ENCODE results near the gene AGAP3.
A peak's percentile ranks its signal among the peaks of the same experiment; 100 is the strongest.

The AGAP3 gene

GRCh38 chr7:151057989-151058780 is 28.1 kb upstream of the AGAP3 start:
- Histone ChIP-seq H2AFZ (ENCODE audit: low read depth, low read length) (peak overlapping the region; percentile 7; the same call in 1 of the 2 replicates), H3K4me1 (ENCODE audit: low read length) (peaks cover 16% of the 10 kb centered on the region)

GRCh38 chr7:151058781-151059366 is 27.4 kb upstream of the AGAP3 start:
- Histone ChIP-seq H3K4me1 (ENCODE audit: low read length) (peaks cover 16% of the 10 kb centered on the region), H3K27me3 (ENCODE audit: low read depth, low read length) (no peaks in the 10 kb centered on the region), H3K9ac (ENCODE audit: low read length) (peak overlapping the region; percentile 87), H3K9me3 (ENCODE audit: insufficient read depth, low read length) (no peaks in the 10 kb centered on the region), H3K4me2 (ENCODE audit: low read length) (peak overlapping the region; percentile 99), H4K20me1 (ENCODE audit: insufficient read depth, low read length) (peaks cover 12% of the 10 kb centered on the region), H3K27ac (ENCODE audit: low read length) (peak overlapping the region; percentile 72), H3K4me3 (ENCODE audit: low read length) (peak overlapping the region; percentile 90), H2AFZ (ENCODE audit: low read depth, low read length) (peak overlapping the region; percentile 37; the same call in 1 of the 2 replicates), H3K36me3 (replicated peaks; ENCODE audit: low read depth, low read length) (no peaks in the 10 kb centered on the region), H3K79me2 (ENCODE audit: low read length) (peaks cover 26% of the 10 kb centered on the region)
- TF ChIP-seq CTCF (IDR thresholded peaks at IDR 0.05; ENCODE audit: low read depth, low read length) (no peak), EZH2phosphoT487 (IDR thresholded peaks at IDR 0.05; ENCODE audit: low read depth) (no peak)

More at GRCh38 chr7:151057989-151058780, 28.1 kb upstream of the AGAP3 start:
- Histone ChIP-seq H3K36me3 (replicated peaks; ENCODE audit: low read depth, low read length) (no peaks in the 10 kb centered on the region), H3K9ac (ENCODE audit: low read length) (peak overlapping the region; percentile 87), H3K27me3 (ENCODE audit: low read depth, low read length) (no peaks in the 10 kb centered on the region), H3K27ac (ENCODE audit: low read length) (peak overlapping the region; percentile 72), H3K79me2 (ENCODE audit: low read length) (peaks cover 26% of the 10 kb centered on the region), H3K4me2 (ENCODE audit: low read length) (peak overlapping the region; percentile 99), H3K9me3 (ENCODE audit: insufficient read depth, low read length) (no peaks in the 10 kb centered on the region), H3K4me3 (ENCODE audit: low read length) (peak overlapping the region; percentile 90), H4K20me1 (ENCODE audit: insufficient read depth, low read length) (peaks cover 12% of the 10 kb centered on the region)
- no peak for TF ChIP-seq EZH2phosphoT487 (IDR thresholded peaks at IDR 0.05; ENCODE audit: low read depth)
- TF ChIP-seq CTCF (IDR thresholded peaks at IDR 0.05; ENCODE audit: low read depth, low read length): no peak

- Histone ChIP-seq H3K4me1 (ENCODE audit: low read length) (peaks cover 16% of the 10 kb centered on the region), H4K20me1 (ENCODE audit: insufficient read depth, low read length) (peaks cover 12% of the 10 kb centered on the region), H3K9ac (ENCODE audit: low read length) (peak within 1 kb of the TSS; percentile 87), H3K4me3 (ENCODE audit: low read length) (peak within 1 kb of the TSS; percentile 90), H3K27me3 (ENCODE audit: low read depth, low read length) (no peaks in the 10 kb centered on the region), H3K27ac (ENCODE audit: low read length) (peak within 1 kb of the TSS; percentile 72), H3K4me2 (ENCODE audit: low read length) (peak within 1 kb of the TSS; percentile 99), H3K9me3 (ENCODE audit: insufficient read depth, low read length) (no peaks in the 10 kb centered on the region), H2AFZ (ENCODE audit: low read depth, low read length) (peak within 1 kb of the TSS; percentile 49; the same call in 1 of the 2 replicates), H3K79me2 (ENCODE audit: low read length) (peaks cover 26% of the 10 kb centered on the region), H3K36me3 (replicated peaks; ENCODE audit: low read depth, low read length) (peaks cover 2% of the 10 kb centered on the region)
- TF ChIP-seq EZH2phosphoT487 (IDR thresholded peaks at IDR 0.05; ENCODE audit: low read depth) (no peak), CTCF (IDR thresholded peaks at IDR 0.05; ENCODE audit: low read depth, low read length) (peak; percentile 46)
Observed at GRCh38 chr7:151059367-151060112, 26.7 kb upstream of the AGAP3 start, which contains the start of gene SLC4A2. SLC4A2 (plus strand) TSS chr7:151059589; CDS start chr7:151061988, 2,399 bp downstream.

GRCh38 chr7:151060113-151060415 is 26.2 kb upstream of the AGAP3 start:
- Histone ChIP-seq H3K27ac (ENCODE audit: low read length) (peak overlapping the region; percentile 72), H3K4me2 (ENCODE audit: low read length) (peak overlapping the region; percentile 99), H3K9me3 (ENCODE audit: insufficient read depth, low read length) (no peaks in the 10 kb centered on the region), H4K20me1 (ENCODE audit: insufficient read depth, low read length) (peaks cover 12% of the 10 kb centered on the region), H3K79me2 (ENCODE audit: low read length) (peaks cover 26% of the 10 kb centered on the region), H2AFZ (ENCODE audit: low read depth, low read length) (no peak overlapping the region), H3K4me1 (ENCODE audit: low read length) (peaks cover 16% of the 10 kb centered on the region), H3K9ac (ENCODE audit: low read length) (peak overlapping the region; percentile 87), H3K36me3 (replicated peaks; ENCODE audit: low read depth, low read length) (peaks cover 7% of the 10 kb centered on the region), H3K27me3 (ENCODE audit: low read depth, low read length) (no peaks in the 10 kb centered on the region), H3K4me3 (ENCODE audit: low read length) (peak overlapping the region; percentile 90)
- no peak for TF ChIP-seq EZH2phosphoT487 (IDR thresholded peaks at IDR 0.05; ENCODE audit: low read depth)
- TF ChIP-seq CTCF (IDR thresholded peaks at IDR 0.05; ENCODE audit: low read depth, low read length): no peak

Measured in OCI-LY3 (cell line).